Measurements from ENCODE around the gene GCSH. TPM values are rescaled to one million over a fixed set of nuclear protein-coding genes. Genes with fewer than 3 reads are reported as not detected.

The GCSH gene
- total and polyA plus RNA-seq, 2 of the 13 experiments (the other 11 are each of a cell fraction or from before 2014, with no cell fraction given), result 35.9 to 103 TPM

GRCh38 chr16:81035398-81035974 is 60.7 kb downstream of the GCSH start, which contains the start of gene ATMIN (continued):
- TF ChIP-seq GPBP1L1 (CRISPR knock-in tag; IDR thresholded peaks at IDR 0.05), result no peak
- no peak for TF ChIP-seq STAT5B (CRISPR knock-in tag; IDR thresholded peaks at IDR 0.05)
- TF ChIP-seq ZNF597 (CRISPR knock-in tag; IDR thresholded peaks at IDR 0.05), result no peak
- TF ChIP-seq BCL6 (CRISPR knock-in tag; IDR thresholded peaks at IDR 0.05), result no peak
- no peak for TF ChIP-seq ZNF460 (CRISPR knock-in tag; IDR thresholded peaks at IDR 0.05; ENCODE audit: borderline replicate concordance)
- no peak for TF ChIP-seq ZNF33B (CRISPR knock-in tag; IDR thresholded peaks at IDR 0.05)
- peak; percentile 43; the same call in 1 of the 2 replicates for TF ChIP-seq TBX2 (CRISPR knock-in tag; IDR thresholded peaks at IDR 0.05; ENCODE audit: borderline replicate concordance)
- no peak for TF ChIP-seq ZSCAN5A (CRISPR knock-in tag; IDR thresholded peaks at IDR 0.05; ENCODE audit: borderline replicate concordance)
- TF ChIP-seq AHDC1 (CRISPR knock-in tag; IDR thresholded peaks at IDR 0.05; ENCODE audit: borderline replicate concordance), result no peak
- TF ChIP-seq DZIP1 (CRISPR knock-in tag; IDR thresholded peaks at IDR 0.05), result no peak
- no peak for TF ChIP-seq PLSCR1 (CRISPR knock-in tag; IDR thresholded peaks at IDR 0.05; ENCODE audit: borderline replicate concordance)
- TF ChIP-seq ZFX (CRISPR knock-in tag; IDR thresholded peaks at IDR 0.05; ENCODE audit: low read depth), result peak; percentile 47; the same call in 1 of the 2 replicates
- peak; percentile 43; the same call in 1 of the 2 replicates for TF ChIP-seq HDAC2 (CRISPR knock-in tag; IDR thresholded peaks at IDR 0.05)
- TF ChIP-seq ZBTB20 (CRISPR knock-in tag; IDR thresholded peaks at IDR 0.05; ENCODE audit: borderline replicate concordance, low read depth), result no peak
- no peak for TF ChIP-seq PTBP1 (IDR thresholded peaks at IDR 0.05; ENCODE audit: low read depth, low read length, poor library complexity, severe bottlenecking)
